GM19452 (cell line): ENCODE measurements around the gene ELMO1.
"Not testable (repeated sequence)": the region's sequence is repeated elsewhere in the genome, so short reads cannot be mapped to it uniquely, and the experiment has no call there.

Source experiments
- ATAC-seq: cut with Tn5 transposase; IDR thresholded peaks from one replicate; pipeline ENCODE4 v1.9.1; 2021; ENCODE audit not compliant: unreplicated experiment

The ELMO1 gene

DNA sequence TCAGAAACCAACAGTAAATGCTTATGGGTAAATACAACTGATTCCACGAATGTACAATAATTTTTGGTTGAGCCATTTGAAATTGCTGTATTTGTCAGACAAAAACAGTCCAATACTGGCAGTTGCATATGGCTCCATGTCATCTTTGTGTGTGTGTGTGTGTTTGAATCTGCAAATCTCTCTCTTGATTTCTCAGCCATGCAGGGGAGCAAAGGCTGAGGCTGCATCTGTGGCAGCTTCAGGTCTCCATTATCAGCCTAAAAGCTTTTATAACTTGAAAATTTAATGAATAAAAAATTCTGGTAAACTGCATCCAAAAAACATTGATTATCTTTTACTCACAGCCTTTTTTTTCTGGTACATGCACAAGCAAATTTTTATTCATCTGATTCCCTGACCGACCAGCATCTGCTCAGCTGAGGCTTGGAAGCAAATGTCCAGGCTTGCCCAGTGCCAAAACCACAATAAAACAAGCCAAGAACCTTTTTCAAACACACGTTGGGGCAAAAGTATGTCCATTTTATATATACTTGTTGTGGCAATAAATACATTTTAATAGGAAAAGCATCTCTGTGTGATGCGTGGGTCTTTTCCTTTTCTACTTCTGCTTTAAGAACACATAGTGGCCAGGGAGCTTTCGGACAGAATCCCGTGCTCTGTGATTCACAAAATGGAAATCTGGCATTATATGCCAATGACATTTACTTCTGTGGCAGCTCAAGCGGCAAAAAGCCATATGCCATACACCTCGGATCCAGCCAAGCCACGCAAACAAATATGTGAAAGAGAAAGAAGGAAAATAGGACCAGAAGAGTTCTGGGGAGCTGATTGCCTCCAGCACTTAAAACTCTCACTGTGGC lies 448.8 kb downstream of the ELMO1 start:
- no peak for ATAC-seq

DNA sequence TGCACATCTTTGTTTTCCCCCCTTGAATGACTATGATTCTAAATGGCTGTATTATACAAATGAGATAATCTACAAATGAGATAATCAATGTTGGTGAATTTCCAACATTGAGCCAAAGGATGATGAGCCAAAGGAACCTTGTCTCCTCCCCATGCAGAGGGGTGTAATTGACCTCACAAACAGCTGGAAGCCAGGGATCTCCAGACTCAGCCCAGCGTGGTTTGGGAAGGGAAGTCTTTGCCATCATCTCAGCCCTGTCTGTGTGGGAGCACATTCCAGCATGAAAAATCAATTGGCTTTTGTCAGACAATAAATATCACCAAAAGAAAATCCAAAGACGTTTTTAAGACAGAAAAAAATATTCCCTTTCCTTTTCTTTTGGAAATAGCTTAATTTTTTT lies 452.9 kb downstream of the ELMO1 start:
- ATAC-seq: no peak

- ATAC-seq: no peak
Observed at GRCh38 chr7:36994456-36995112, 454.1 kb downstream of the ELMO1 start.

- ATAC-seq: no peak
Observed at GRCh38 chr7:36986948-36987724, 461.5 kb downstream of the ELMO1 start.

- ATAC-seq: no peak
Observed at GRCh38 chr7:36986511-36986933, 462.1 kb downstream of the ELMO1 start.

GRCh38 chr7:36985866-36986400 lies 462.7 kb downstream of the ELMO1 start:
- ATAC-seq: no peak

- ATAC-seq: no peak
Observed at GRCh38 chr7:36985316-36985715, 463.3 kb downstream of the ELMO1 start.

- no peak for ATAC-seq
Observed at GRCh38 chr7:36984710-36985312, 463.9 kb downstream of the ELMO1 start.

- ATAC-seq: no peak
Observed at GRCh38 chr7:36984041-36984521, 464.6 kb downstream of the ELMO1 start.

DNA sequence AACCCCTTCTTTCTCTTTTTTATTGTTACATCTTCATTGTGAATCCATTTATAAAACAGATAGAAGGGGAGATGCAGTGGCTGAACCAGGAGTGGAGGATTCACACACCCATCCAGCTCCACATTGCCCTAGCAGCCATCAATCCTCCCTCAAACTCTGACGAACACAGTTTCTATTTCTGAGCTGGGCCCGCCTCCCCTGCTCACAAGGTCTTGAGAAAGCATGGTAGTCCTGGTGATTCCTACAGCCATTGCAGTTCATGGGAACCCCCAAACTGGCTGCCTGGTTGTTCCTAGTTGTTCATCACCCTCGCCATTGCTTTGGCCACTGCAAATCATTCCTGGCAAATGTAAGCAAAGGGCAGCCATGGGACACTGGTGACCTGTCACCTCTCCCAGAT lies 465.9 kb downstream of the ELMO1 start:
- no peak for ATAC-seq

DNA sequence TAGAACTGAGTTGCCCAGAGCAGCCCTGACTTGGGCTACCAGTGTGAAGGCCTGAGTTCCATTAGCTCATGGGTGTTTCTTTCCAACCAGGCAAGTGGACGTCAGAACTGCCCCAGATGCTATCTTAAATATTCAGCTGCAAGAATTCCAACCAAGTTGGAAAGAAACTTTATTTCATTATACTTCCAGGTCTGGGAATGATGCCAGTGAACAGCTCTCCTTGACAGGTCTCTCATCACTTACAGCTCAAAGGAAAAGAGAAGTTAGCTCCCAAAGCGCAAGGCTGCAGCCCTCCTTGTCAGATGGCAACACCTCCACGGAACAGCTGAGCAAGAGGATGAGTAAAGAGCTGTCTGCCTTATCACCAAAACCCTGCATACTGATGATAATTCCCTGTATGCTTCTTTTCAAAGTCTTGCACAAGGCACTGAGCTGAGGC lies 468.8 kb downstream of the ELMO1 start:
- no peak for ATAC-seq

DNA sequence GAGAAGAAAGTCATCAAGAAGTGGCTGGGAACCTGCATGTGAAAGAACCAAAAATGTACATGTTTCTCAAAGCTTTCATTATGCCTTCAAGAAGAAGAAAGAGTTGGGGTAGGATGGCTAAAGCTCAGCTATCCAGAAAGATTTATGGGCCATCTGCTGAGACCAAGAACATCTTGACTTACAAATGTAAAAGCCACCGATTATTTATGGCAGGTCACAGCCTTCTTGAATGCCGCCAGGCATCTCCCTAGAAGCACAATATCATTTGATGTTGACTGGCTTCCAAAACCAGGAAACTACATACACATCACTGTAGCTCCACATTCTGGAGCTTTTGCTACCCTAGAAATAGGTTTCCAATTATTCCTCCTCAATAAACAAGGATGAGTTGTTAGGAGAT lies 470.2 kb downstream of the ELMO1 start:
- ATAC-seq: no peak

DNA sequence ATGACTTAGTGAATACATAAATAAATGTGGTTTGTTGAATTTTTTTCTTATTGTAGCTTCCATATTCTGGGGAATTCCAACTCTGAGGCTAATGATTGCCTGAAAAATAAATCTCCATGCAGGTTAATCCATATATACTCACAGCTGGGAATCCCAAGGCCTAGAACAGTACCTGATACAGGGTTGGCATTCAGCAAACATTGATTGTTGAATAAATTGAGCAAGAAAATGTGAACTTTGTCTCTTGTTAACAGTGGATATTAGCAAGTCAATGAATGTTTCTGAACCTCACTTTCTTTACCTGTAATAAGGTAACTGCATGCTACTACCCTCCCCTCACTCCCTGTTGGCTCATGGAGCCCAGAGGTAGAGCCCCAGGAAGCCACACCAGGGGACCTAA lies 470.8 kb downstream of the ELMO1 start:
- ATAC-seq: no peak

- ATAC-seq: not testable (repeated sequence)
Observed at GRCh38 chr7:36973534-36973933, 475.1 kb downstream of the ELMO1 start.

GRCh38 chr7:36972140-36972518 lies 476.5 kb downstream of the ELMO1 start:
- no peak for ATAC-seq

- no peak for ATAC-seq
Observed at GRCh38 chr7:36971515-36972139, 477.0 kb downstream of the ELMO1 start.

DNA sequence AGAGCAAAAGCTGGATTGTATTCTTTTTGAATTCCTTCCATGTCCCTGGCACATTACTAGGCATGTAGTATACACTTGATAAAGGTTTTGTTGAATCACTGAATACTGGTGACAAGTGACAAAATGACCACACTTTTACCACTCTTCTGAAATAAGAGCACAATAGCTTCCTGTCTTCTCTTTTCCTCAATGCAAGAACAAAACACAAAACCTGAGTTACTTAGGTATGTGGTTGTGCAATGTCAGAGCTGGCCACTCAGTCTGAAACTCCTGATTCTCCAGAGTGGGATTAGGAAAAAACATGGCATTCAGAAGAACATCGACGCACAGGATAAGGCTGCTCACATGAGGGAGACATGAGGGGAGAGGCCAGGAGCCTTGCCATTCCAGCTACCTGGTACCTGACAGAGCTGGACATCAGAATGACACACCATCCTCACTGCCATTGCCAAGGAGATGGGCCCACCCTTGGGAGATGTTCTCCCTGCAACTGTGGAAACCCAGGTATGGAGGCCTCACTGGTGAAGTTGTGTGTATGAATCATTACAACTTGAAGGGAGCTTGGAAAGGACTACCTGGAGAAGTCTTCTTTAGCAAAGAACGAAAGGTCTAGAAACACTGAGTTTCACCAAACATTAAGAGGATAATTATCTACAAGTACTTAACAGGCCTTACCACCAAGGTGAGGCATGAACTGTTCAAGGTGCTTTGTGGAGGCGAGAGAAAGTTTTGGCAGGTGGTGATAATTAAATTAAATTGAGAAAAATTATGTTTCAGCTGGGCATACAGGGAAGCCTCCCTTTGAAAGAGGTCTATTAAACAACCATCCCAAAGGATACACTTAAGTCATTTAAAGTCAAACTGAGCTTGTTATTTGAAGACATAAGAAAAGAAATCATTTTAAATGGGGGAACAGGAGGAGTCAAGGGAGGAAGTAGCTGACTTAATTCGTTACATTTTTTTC lies 477.8 kb downstream of the ELMO1 start:
- no peak for ATAC-seq

DNA sequence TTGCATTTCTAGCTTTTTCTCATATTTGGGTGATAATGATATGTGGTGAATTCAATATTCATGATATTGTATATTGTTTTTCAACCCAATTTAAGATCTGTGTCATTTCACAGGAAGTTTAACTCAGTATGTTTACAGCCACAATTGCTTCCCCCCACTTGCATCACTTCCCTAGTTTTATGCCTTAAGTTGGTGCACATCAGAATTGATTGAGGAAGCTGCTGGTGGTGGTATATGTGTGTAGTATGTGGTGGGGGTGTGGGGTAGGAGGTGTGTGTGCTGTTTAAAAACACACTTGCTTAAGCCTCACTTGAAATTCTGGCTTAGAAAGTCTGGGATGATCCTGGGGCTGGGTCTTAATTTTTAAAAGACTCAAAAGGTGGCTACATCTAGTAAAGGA lies 479.3 kb downstream of the ELMO1 start:
- ATAC-seq: no peak

DNA sequence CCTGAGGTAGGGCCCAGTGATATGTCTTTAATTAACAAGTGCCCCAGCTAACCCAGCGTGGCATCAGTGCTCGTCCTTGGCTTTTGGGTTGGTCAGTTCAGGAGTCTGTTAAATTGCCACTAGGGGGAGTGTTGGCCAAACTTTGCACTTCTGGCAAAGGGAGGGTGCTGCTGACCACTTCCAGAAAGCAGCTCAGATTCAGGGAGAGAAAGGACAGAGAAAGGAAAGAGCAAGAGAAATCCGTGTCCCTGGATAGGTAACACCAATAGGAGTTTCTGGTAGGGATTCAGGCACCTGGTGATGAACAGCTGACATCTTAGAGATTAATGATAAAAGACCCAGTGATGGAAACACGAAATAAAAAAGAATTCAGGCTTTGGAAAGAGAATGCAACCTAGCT lies 481.3 kb downstream of the ELMO1 start:
- peak; percentile 74 for ATAC-seq
